Measurements from ENCODE around the gene CRABP2.

CRABP2 gene

DNA sequence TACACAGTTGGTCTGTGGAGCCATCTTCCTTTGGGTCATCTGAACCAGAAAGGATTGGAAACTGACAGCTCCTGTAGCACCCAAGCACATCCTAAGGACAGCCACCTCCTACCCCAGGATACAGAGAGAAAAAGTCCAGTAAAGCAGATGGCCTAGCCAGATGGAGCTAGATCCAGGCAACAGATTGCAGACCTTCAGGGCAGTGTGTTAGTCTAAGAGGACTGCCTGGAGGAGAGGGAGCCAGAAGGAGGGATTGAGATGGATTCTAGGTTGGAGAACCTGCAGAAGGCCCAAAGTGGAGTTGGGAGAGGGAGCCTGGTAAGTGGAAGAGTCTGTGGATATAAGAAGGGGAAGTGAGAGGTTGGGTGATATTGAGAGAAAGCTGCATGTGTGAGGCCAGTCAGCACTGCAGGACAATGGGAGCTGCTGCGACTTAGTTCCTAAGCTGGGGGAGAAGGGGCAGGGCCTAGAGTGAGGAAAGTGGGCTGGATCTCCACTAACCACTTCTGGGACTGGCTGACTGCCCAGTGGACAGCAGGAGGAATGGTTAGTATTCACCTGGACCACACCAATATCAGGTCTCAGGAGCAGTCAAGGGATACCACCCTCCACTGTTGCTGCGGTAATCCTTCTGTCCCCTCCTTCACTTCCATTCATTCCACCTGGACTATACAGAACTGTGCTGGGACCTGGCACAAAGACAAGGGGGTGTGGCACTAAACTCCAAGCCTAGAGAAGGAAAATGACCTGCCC is 50.1 kb downstream of the CRABP2 start:
- DNase-seq (ENCODE audit: low spot score) = no peak

DNA sequence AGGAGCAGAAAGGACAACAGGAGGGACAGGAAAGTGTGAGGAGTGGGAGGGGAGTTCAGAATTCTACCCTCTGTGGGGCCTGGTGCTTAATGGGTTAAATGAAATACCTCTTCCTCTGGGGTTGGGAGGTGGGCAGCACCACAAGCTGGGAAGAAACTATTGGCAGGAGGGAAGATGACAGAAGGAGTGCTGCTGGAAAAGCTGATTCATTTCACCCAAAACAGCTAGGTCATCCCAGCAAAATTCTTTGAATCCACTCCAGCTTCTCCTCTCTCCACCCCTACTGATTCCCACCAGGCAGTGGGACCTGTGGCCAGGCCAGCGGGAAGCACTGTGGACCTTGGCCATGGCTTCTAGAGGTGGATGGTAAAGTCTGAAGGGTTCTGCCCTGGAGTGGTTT is 50.7 kb downstream of the CRABP2 start:
- DNase-seq (ENCODE audit: low spot score) = no peak

DNA sequence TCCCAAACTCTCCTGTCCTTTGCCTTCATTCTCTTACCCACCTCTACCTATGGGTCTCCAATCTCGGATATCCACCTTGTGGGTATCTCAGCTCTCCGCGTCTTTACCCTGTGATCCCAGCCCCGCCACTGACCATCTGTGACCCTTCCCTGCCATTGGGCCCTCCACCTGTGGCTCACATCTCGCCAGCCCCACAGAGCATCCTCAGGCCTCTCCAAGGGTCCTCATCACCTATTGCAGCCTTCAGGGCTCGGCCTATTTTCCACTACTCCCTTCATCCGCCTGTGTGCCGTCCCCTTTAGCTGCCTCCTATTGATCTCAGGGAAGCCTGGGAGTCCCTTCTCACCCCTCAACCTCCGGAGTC is 52.4 kb downstream of the CRABP2 start:
- no peak for DNase-seq (ENCODE audit: low spot score)

DNA sequence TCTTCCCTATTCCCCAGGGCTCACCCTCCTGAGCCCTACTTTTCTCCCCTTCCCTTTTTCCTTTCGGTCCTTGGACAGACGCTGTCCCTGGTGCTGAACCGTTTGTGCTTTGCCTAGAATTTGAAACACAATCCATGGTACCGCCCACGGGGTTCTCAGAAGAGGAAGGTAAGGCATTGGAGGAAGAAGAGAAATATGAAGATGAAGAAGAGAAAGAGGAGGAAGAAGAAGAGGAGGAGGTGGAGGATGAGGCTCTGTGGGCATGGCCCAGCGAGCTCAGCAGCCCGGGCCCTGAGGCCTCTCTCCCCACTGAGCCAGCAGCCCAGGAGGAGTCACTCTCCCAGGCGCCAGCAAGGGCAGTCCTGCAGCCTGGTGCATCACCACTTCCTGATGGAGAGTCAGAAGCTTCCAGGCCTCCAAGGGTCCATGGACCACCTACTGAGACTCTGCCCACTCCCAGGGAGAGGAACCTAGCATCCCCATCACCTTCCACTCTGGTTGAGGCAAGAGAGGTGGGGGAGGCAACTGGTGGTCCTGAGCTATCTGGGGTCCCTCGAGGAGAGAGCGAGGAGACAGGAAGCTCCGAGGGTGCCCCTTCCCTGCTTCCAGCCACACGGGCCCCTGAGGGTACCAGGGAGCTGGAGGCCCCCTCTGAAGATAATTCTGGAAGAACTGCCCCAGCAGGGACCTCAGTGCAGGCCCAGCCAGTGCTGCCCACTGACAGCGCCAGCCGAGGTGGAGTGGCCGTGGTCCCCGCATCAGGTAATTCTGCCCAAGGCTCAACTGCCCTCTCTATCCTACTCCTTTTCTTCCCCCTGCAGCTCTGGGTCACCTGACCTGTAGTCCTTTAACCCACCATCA is 53.0 kb downstream of the CRABP2 start:
- DNase-seq (ENCODE audit: low spot score) = no peak
